Immature natural killer cell (primary cell): Measurements from ENCODE around the gene HACL1. TPM values are rescaled to one million over a fixed set of nuclear protein-coding genes. Genes with fewer than 3 reads are reported as not detected.
"Not testable (repeated sequence)": the region's sequence is repeated elsewhere in the genome, so short reads cannot be mapped to it uniquely, and the experiment has no call there.

ENCODE experiments used
- DNase-seq, 3 donors: peaks; one replicate each; pipeline ENCODE4 v3.0.0; 2022; ENCODE audit warnings: mixed read lengths in 1 of 3
- H3K27ac Mint-ChIP-seq, 6 donors: one replicate each; pipeline ENCODE4 v1.8.0; 2020; ENCODE audit warnings: mixed read lengths in 6 of 6, mild to moderate bottlenecking in 5 of 6, inconsistent platforms in 4 of 6, moderate library complexity in 3 of 6
- H3K27me3 Mint-ChIP-seq, 3 donors: one replicate each; pipeline ENCODE4 v1.8.0; 2020 to 2021; ENCODE audit warnings: low read depth in 3 of 3, mild to moderate bottlenecking in 3 of 3, mixed read lengths in 3 of 3, moderate library complexity in 3 of 3, inconsistent platforms in 1 of 3
- H3K36me3 Mint-ChIP-seq, 3 donors: one replicate each; pipeline ENCODE4 v1.8.0; 2020; ENCODE audit warnings: mixed read lengths in 3 of 3, inconsistent platforms in 2 of 3, mild to moderate bottlenecking in 2 of 3
- H3K4me1 Mint-ChIP-seq, 2 donors: one replicate each; pipeline ENCODE4 v1.8.0; 2020; ENCODE audit warnings: inconsistent platforms in 2 of 2, mild to moderate bottlenecking in 2 of 2, mixed read lengths in 2 of 2, moderate library complexity in 1 of 2
- H3K4me3 Mint-ChIP-seq, 5 donors: one replicate each; pipeline ENCODE4 v1.8.0; 2020; ENCODE audit warnings: mild to moderate bottlenecking in 5 of 5, mixed read lengths in 5 of 5, inconsistent platforms in 3 of 5, moderate library complexity in 3 of 5
- H3K9me3 Mint-ChIP-seq, 6 donors: one replicate each; pipeline ENCODE4 v1.8.0; 2020; ENCODE audit warnings: mild to moderate bottlenecking in 6 of 6, mixed read lengths in 6 of 6, inconsistent platforms in 4 of 6, moderate library complexity in 3 of 6
- polyA plus RNA-seq, 3 donors: library from polyadenylated mRNA; unstranded; fragments of 300-500 nt; fragmentation: Illumina TruSeq; gene quantifications; one replicate each; pipeline ENCODE4 v1.2.3, GENCODE V29; 2021

The HACL1 gene
- polyA plus RNA-seq, 3 donors from 2014 or later: 29.9 to 38.9 (median 32.3) TPM

DNA sequence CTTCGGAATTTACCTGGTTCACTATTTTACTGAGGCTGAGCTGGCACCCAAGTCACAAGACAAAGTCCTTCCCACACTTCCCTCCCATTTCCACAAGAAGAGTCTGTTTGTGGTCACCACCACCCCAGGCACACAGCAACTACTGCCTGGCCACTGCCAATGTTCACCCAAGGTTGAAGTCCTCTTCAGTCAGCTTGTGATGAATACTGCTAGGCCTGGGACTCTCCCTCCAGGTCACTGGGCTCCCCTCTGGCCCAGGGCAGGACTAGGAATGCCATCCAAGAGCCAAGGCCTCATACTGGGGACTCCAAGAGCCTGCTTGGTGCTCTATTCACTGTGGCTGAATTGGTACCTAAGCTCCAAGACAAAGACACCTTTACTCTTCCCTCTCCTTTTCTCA, 49.5 kb downstream of the HACL1 start:
- Mint-ChIP-seq H3K4me3 (no peak overlapping the region), H3K4me1 (peaks cover 17 to 26% of the 10 kb centered on the region in 2 donors), H3K9me3 (peaks cover 1 to 5% (median 3%) of the 10 kb centered on the region in 6 donors), H3K27ac (no peak overlapping the region), H3K36me3 (peaks cover 5 to 15% (median 6%) of the 10 kb centered on the region in 3 donors), H3K27me3 (peaks cover 0 to 5% (median 0%) of the 10 kb centered on the region in 3 donors)
- no peak for DNase-seq

DNA sequence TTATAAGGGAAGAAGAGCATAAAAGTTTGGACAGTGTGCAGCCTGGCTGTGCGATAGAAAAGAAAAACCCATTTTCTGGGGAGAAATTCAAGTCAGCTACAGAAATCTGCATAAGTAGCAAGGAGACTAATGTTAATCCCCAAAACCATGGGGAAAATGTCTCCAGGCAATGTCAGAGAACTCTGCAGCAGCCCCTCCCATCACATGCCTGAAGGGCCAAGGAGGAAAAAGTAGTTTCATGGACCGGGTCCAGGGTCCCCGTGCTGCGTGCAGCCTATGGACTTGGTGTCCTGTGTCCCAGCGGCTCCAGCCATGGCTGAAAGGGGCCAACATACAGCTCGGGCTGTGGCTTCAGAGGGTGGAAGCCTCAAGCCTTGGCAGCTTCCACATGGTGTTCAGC, 51.5 kb downstream of the HACL1 start:
- Mint-ChIP-seq H3K27ac (peak overlapping the region in 1 of 6 donors; percentile 67), H3K4me1 (peaks cover 0 to 14% of the 10 kb centered on the region in 2 donors), H3K9me3 (peaks cover 4 to 9% (median 7%) of the 10 kb centered on the region in 6 donors), H3K4me3 (no peak overlapping the region), H3K36me3 (peaks cover 6 to 25% (median 9%) of the 10 kb centered on the region in 3 donors), H3K27me3 (peaks cover 0 to 5% (median 0%) of the 10 kb centered on the region in 3 donors)
- DNase-seq: no peak

DNA sequence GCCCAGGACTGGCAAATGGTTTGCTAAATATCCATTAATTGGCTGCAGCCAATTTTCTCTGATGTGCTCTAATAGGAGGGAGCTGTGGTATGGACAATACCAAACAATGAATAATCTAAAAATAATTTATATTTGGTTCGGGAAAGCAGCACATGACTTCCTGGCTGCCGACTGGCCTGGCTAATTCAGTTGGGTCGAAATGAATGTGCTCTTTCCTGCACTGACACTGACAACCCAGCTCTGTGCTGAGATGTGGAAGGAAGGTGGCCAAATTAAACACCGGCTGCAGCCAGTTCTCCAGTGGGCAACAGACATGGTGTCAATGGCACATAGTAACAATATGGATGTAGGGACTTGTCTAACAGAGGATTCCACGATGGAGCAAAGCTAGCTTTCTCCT, 58.8 kb downstream of the HACL1 start:
- Mint-ChIP-seq H3K4me3 (no peak overlapping the region), H3K27ac (peak overlapping the region in 2 of 6 donors; percentile 37 to 66), H3K36me3 (peaks cover 6 to 12% (median 10%) of the 10 kb centered on the region in 3 donors), H3K9me3 (peaks cover 4 to 8% (median 7%) of the 10 kb centered on the region in 6 donors), H3K4me1 (peaks cover 29 to 31% of the 10 kb centered on the region in 2 donors), H3K27me3 (peaks cover 0 to 3% (median 0%) of the 10 kb centered on the region in 3 donors)
- DNase-seq: no peak

DNA sequence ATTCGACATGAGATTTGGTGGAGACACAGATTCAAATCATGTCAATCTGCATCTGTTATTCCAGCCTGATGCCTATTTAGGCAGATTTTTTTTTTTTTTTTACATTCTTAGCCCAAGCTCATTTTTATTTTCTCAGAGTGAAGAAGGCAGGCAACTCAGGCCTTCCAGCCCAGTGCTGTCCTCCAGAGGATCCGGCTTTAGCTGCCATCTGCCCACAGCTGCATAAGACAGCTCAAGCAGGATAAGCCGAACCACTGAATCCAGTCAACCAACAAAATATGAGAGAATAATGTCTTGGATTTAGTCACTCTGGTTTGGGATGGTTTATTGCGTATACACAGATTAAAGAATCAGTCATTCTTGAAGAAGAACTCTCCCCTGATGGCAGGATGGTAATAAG, 60.0 kb downstream of the HACL1 start:
- H3K27ac Mint-ChIP-seq: peak overlapping the region in 4 of 6 donors; percentile 22 to 73 (median 47)
- H3K9me3 Mint-ChIP-seq: no peaks in the 10 kb centered on the region
- peaks cover 0 to 3% (median 0%) of the 10 kb centered on the region in 3 donors for H3K27me3 Mint-ChIP-seq
- H3K36me3 Mint-ChIP-seq: peaks cover 0 to 6% (median 4%) of the 10 kb centered on the region in 3 donors
- H3K4me1 Mint-ChIP-seq: peaks cover 42% of the 10 kb centered on the region in 2 donors
- no peak for DNase-seq
- H3K4me3 Mint-ChIP-seq: no peak overlapping the region

DNA sequence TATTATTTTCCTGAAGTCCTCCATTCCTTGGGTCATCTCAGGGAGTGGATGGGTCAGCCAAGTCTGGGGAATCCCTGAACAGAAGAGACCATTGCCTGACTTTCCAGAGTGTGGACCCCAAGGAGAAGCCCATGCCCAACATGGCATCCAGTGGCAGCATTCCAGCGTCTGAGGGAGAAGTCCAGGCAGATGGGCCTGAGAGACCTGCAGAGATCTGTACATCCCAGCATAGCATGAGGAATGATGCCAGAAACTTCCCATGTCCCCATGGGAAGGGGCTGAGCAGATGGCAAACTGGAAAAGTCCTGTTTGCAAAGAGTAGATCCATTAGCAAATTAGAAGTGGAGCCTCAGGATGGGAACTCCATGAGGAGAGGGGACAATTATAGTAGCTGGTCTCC, 62.3 kb downstream of the HACL1 start:
- Mint-ChIP-seq H3K4me1 (peaks cover 59 to 61% of the 10 kb centered on the region in 2 donors), H3K9me3 (no peaks in the 10 kb centered on the region), H3K36me3 (peaks cover 0 to 4% (median 0%) of the 10 kb centered on the region in 3 donors), H3K4me3 (peak overlapping the region in 3 of 5 donors; percentile 39 to 70 (median 47)), H3K27me3 (peaks cover 0 to 2% (median 0%) of the 10 kb centered on the region in 3 donors), H3K27ac (peak overlapping the region; percentile 35 to 90 (median 81))
- no peak for DNase-seq

DNA sequence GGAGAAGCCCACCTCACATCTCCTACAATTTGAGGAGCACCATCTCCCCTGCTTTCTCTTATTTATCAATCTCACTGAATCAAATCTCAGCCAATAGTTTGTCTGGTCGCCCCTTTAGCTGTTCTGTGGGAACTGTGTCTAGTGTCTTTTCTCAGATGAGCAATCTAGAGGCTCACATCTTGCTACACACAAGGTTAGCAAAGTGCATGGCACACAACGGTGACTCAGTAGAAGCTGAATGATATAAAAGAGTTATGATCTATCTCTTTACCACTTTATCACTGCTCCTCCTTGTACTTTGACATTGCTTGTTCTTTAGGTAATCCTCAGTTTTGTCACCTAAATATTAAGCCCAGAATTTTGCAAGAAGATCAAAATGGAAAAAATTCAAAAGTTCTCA, 63.0 kb downstream of the HACL1 start:
- Mint-ChIP-seq H3K9me3 (no peaks in the 10 kb centered on the region), H3K4me3 (peak overlapping the region; percentile 31 to 70 (median 47)), H3K36me3 (peaks cover 0 to 4% (median 0%) of the 10 kb centered on the region in 3 donors), H3K27me3 (no peaks in the 10 kb centered on the region), H3K4me1 (peaks cover 59 to 62% of the 10 kb centered on the region in 2 donors), H3K27ac (peak overlapping the region; percentile 35 to 90 (median 81))
- no peak for DNase-seq

DNA sequence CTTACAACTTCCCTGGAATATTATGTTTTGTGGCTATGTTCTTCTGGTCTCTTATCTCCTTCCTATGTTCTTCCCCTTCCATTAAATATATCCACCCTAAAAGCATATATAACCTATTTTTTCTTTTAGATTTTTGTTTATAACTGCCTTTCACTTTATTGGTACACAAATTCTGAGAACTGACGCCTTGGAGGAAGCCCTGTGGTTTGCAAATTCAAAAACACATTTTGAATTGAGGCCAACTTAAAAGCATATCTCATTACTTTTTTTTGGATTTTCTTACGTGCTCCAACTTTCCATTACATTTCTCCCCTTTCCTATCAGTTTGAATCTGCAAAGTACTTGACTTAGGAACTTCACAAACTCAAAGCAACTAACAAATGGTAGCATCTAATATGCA, 64.5 kb downstream of the HACL1 start:
- peak overlapping the region; percentile 77 to 93 (median 92) for H3K27ac Mint-ChIP-seq

DNA sequence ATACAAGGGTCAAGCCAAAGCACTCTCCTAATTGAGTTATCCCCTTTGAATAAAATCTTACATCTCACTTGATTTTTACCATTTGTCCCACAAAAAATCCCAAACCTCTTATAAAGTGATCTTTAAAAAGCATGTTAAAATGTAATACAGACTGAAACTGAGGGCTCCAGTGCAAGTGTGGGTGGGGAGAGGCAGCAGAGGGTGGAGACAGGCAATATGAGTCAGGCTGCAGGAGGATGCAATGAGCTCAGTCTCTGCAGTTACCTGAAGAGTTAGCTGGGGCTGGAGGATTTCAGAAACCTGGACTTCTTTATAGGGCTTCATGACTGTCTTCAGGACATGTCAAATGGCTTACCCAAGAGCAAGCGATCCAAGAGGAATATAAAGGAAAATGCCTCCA, 65.6 kb downstream of the HACL1 start:
- Mint-ChIP-seq H3K27ac (peak overlapping the region; percentile 77 to 93 (median 92)), H3K36me3 (peaks cover 0 to 4% (median 0%) of the 10 kb centered on the region in 3 donors), H3K9me3 (no peaks in the 10 kb centered on the region), H3K4me1 (peaks cover 57 to 67% of the 10 kb centered on the region in 2 donors), H3K27me3 (no peaks in the 10 kb centered on the region), H3K4me3 (peak overlapping the region; percentile 72 to 95 (median 87))
- DNase-seq: peak in 2 of 3 donors; percentile 13 to 22

More for the DNA sequence above, 64.5 kb downstream of the HACL1 start:
- Mint-ChIP-seq H3K36me3 (peaks cover 0 to 4% (median 0%) of the 10 kb centered on the region in 3 donors), H3K9me3 (no peaks in the 10 kb centered on the region), H3K4me1 (peaks cover 59 to 67% of the 10 kb centered on the region in 2 donors), H3K4me3 (peak overlapping the region; percentile 72 to 95 (median 87)), H3K27me3 (no peaks in the 10 kb centered on the region)
- DNase-seq: peak in 2 of 3 donors; percentile 7 to 31

DNA sequence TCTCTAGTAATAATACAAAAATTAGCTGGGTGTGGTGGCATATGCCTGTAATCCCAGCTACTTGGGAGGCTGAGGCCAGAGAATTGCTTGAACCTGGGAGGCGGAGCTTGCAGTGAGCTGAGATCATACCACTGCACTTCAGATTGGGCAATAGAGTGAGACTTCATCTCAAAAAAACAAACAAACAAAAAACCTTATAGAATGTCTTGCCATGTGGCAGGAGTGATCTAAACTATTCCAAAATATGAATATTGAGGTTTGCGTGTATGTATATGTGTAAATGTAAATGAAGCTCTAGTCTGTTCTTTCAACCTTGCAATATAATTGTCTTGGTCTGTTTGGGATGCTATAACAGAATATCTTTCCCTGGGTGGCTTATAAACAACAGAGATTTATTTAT, 68.8 kb downstream of the HACL1 start:
- peak overlapping the region in 2 of 6 donors; percentile 25 for H3K27ac Mint-ChIP-seq
- H3K4me3 Mint-ChIP-seq, H3K27me3 Mint-ChIP-seq: not testable (repeated sequence)

DNA sequence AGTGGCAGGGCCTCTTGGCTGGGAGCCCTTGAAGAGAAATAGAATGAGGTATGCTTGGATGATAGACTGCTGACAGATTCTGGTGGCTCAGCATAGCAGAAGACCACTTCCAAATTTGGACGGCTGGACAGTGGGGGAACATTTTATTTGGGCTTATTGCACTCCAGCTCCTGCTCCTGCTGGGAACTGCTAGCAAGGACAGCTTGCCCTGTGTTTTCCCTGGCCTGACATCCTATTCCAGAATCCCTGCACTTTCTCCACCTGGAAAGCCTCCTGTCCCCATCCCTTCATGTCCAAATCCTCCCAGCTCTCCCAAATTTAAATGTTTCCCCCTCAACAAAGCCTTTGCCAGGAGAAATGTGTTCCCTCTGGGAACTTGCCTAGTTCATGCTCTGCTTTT, 70.0 kb downstream of the HACL1 start:
- no peak for DNase-seq
- Mint-ChIP-seq H3K4me1 (peaks cover 58 to 68% of the 10 kb centered on the region in 2 donors), H3K9me3 (no peaks in the 10 kb centered on the region), H3K27me3 (no peaks in the 10 kb centered on the region), H3K4me3 (no peak overlapping the region), H3K27ac (peak overlapping the region in 5 of 6 donors; percentile 57 to 73 (median 70)), H3K36me3 (peaks cover 0 to 4% (median 0%) of the 10 kb centered on the region in 3 donors)

More for the DNA sequence above, 68.8 kb downstream of the HACL1 start:
- not testable (repeated sequence) for DNase-seq, H3K9me3 Mint-ChIP-seq, H3K36me3 Mint-ChIP-seq
- peaks cover 64 to 75% of the 10 kb centered on the region in 2 donors for H3K4me1 Mint-ChIP-seq

DNA sequence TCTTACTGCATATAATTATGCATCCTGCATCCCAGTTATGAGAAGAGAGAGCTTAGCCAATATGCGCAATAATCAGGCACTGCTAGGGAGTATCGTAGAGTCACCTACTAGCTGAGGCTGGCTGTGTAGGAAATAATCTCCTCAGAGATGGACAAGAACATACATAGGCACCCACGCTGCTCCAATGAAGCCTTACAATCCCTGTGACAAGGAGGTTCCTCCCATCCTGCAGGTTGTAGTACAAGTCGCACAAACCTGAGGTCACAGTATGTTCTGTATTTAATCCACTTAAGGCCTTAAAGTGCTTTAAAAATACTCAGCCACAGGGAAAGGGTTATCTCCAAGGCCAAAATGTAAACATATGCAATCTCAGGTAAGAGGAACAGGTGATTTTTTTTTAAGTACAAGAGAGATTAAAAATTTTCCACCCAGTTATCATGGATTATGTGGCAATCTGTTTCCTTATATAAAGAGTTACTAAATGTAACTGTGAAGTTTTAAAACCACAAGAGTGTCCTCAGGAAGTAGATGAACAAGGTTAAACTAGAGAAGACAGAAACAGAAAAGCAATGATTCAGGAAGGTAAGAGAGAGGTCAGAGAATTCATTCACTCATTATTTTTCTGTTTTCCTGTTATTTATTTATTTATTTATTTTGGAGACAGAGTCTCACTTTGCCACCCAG, 72.4 kb downstream of the HACL1 start:
- peak overlapping the region; percentile 24 to 74 (median 61) for H3K4me3 Mint-ChIP-seq
- H3K36me3 Mint-ChIP-seq: peaks cover 0 to 4% (median 0%) of the 10 kb centered on the region in 3 donors
- DNase-seq: peak; percentile 15 to 21 (median 17)
- H3K27me3 Mint-ChIP-seq: peaks cover 0 to 2% (median 0%) of the 10 kb centered on the region in 3 donors
- peaks cover 46 to 58% of the 10 kb centered on the region in 2 donors for H3K4me1 Mint-ChIP-seq
- H3K27ac Mint-ChIP-seq: peak overlapping the region; percentile 55 to 85 (median 72)
- no peaks in the 10 kb centered on the region for H3K9me3 Mint-ChIP-seq

DNA sequence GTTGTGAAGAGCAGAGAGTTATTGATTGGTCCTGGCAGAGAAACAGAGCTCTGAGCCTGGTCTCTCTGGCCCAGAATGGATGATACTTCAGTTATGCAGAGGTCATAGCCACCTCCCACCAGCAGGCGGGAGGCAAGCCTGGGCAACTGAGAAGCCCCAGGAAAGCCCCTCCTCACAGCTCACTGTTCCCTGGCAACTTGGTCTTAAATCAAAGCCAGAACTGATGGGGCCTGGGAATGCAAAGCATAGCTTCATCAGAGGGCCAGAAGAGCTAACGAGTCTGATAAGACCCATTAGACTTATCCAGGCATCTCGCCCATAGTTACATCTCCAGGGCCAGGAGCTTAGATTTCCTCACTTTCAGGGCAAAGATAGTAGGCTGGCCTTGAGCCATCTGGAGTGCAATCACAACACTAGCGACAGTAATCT, 74.3 kb downstream of the HACL1 start:
- Mint-ChIP-seq H3K27ac (peak overlapping the region in 4 of 6 donors; percentile 37 to 69 (median 62)), H3K36me3 (peaks cover 0 to 4% (median 0%) of the 10 kb centered on the region in 3 donors), H3K4me1 (peaks cover 59 to 71% of the 10 kb centered on the region in 2 donors), H3K27me3 (peaks cover 0 to 3% (median 2%) of the 10 kb centered on the region in 3 donors), H3K9me3 (no peaks in the 10 kb centered on the region), H3K4me3 (peak overlapping the region in 1 of 5 donors; percentile 27)
- DNase-seq: no peak

DNA sequence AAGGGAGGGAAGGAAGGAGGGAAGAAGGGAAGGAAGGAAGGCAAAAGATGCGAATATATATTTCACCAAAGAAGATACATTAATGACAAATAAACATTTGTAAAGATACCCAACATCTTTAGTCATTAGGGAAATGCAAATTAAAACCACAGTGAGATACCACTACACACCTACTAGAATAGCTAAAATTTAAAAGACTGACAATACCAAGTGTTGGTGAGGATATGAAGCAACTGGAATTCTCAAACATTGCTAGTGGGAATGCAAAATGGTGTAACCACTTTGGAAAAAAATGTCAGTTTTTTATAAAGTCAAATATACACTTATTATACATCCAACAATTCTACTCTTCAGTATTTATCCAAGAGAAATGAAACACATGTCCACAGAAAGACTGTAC, 75.6 kb downstream of the HACL1 start:
- Mint-ChIP-seq H3K4me3 (no peak overlapping the region), H3K9me3 (no peaks in the 10 kb centered on the region), H3K27ac (peak overlapping the region in 1 of 6 donors; percentile 73), H3K36me3 (peaks cover 0 to 4% (median 0%) of the 10 kb centered on the region in 3 donors), H3K27me3 (peaks cover 0 to 3% (median 2%) of the 10 kb centered on the region in 3 donors), H3K4me1 (peaks cover 67 to 72% of the 10 kb centered on the region in 2 donors)
- no peak for DNase-seq
